H1 (cell line): ENCODE measurements around the gene SLC43A1. TPM values are rescaled to one million over a fixed set of nuclear protein-coding genes. Genes with fewer than 3 reads are reported as not detected.

ENCODE experiments used
- CTCF ChIA-PET: fragments of 300-600 bp; sonication (Branson Sonifier 250); formaldehyde crosslinking; loops from one replicate; lab custom pipeline; 2021; ENCODE audit not compliant: partially characterized antibody; lab: Charles Lee
- POLR2A ChIA-PET: fragments of 300-600 bp; sonication (Branson Sonifier 250); formaldehyde crosslinking; loops from one replicate; lab custom pipeline; 2021; ENCODE audit warnings: inconsistent platforms; ENCODE audit not compliant: partially characterized antibody; lab: Charles Lee
- DNase-seq, 2 experiments: peaks; one replicate each; pipeline versions ENCODE4 v3.0.0 to v3.0.0-alpha.2; 2010 to 2022; ENCODE audit warnings: low spot score in 2 of 2, low read depth in 1 of 2, mixed read lengths in 1 of 2
- FAIRE-seq: peaks from 2 replicates; lab custom pipeline; 2011; peaks lifted over from hg19 to GRCh38; lab: Jason Lieb, UNC
- H2AFZ ChIP-seq: 2 replicates; pipeline ENCODE4 v1.8.1; 2012; ENCODE audit warnings: low read length, inconsistent platforms
- H2AK5ac ChIP-seq: 2 replicates; pipeline ENCODE4 v1.6.1; 2013; ENCODE audit warnings: low read depth, low read length
- H2BK120ac ChIP-seq: replicated peaks from 2 replicates; pipeline ENCODE3; 2013; ENCODE audit warnings: low read depth, low read length, inconsistent platforms
- H2BK12ac ChIP-seq: 2 replicates; pipeline ENCODE4 v1.6.1; 2013; ENCODE audit warnings: low read depth, low read length
- H2BK15ac ChIP-seq: 2 replicates; pipeline ENCODE4 v1.6.1; 2013; ENCODE audit warnings: low read length
- H2BK20ac ChIP-seq: 2 replicates; pipeline ENCODE4 v1.6.1; 2013; ENCODE audit warnings: low read length
- H2BK5ac ChIP-seq: 2 replicates; pipeline ENCODE4 v1.6.1; 2013; ENCODE audit warnings: low read depth, low read length
- H3K14ac ChIP-seq: 2 replicates; pipeline ENCODE4 v1.6.1; 2013; ENCODE audit warnings: inconsistent platforms; ENCODE audit not compliant: insufficient read length
- H3K18ac ChIP-seq: 2 replicates; pipeline ENCODE4 v1.6.1; 2013; ENCODE audit warnings: low read length; ENCODE audit errors: extremely low read depth
- H3K23ac ChIP-seq: 2 replicates; pipeline ENCODE4 v1.6.1; 2013; ENCODE audit warnings: inconsistent platforms; ENCODE audit not compliant: insufficient read length
- H3K23me2 ChIP-seq: 2 replicates; pipeline ENCODE4 v1.6.1; 2013; ENCODE audit warnings: low read depth, low read length
- H3K27ac ChIP-seq: 2 replicates; pipeline ENCODE4 v1.6.1; 2011; ENCODE audit warnings: low read depth, low read length, inconsistent platforms
- H3K27me3 ChIP-seq, 4 experiments: replicated peaks in 1 of 4; 1 replicate in 1 of 4; 2 replicates in 3 of 4; pipeline versions ENCODE4 v1.6.1 to v1.8.1; 2011 to 2013; ENCODE audit warnings: low read length in 3 of 4, mild to moderate bottlenecking in 3 of 4, inconsistent platforms in 2 of 4, mixed read lengths in 2 of 4, moderate library complexity in 1 of 4; ENCODE audit not compliant: control insufficient read depth in 3 of 4, insufficient read depth in 3 of 4; ENCODE audit errors: extremely low read depth in 1 of 4
- H3K36me3 ChIP-seq, 4 experiments: 2 replicates each; pipeline versions ENCODE4 v1.6.1 to v1.8.1; 2011 to 2013; ENCODE audit warnings: mild to moderate bottlenecking in 4 of 4, low read length in 3 of 4, moderate library complexity in 2 of 4, control low read depth in 1 of 4, inconsistent platforms in 1 of 4; ENCODE audit not compliant: insufficient read depth in 4 of 4, control insufficient read depth in 2 of 4
- H3K4ac ChIP-seq: replicated peaks from 2 replicates; pipeline ENCODE3; 2013; ENCODE audit warnings: low read length, low read depth, mixed read lengths, inconsistent platforms; ENCODE audit not compliant: insufficient read length
- H3K4me1 ChIP-seq, 4 experiments: replicated peaks in 1 of 4; 1 replicate in 1 of 4; 2 replicates in 3 of 4; pipeline versions ENCODE4 v1.6.1 to v1.8.1; 2011 to 2013; ENCODE audit warnings: low read length in 3 of 4, inconsistent platforms in 2 of 4, mixed read lengths in 1 of 4; ENCODE audit not compliant: insufficient read depth in 4 of 4, control insufficient read depth in 3 of 4
- H3K4me2 ChIP-seq, 2 experiments: 2 replicates each; pipeline versions ENCODE4 v1.6.1 to v1.8.1; 2011 to 2013; ENCODE audit warnings: low read depth in 2 of 2, low read length in 2 of 2, control low read depth in 1 of 2, inconsistent platforms in 1 of 2, mild to moderate bottlenecking in 1 of 2; ENCODE audit not compliant: insufficient read depth in 1 of 2
- H3K4me3 ChIP-seq, 4 experiments: fragments of 200-600, 300-600 bp in 1 of 4; sonication (generic), shearing (Covaris generic), sonication (Bioruptor Twin) in 1 of 4; 2 replicates each; pipeline versions ENCODE4 v1.5.1 to v1.8.1; 2011 to 2016; ENCODE audit warnings: low read length in 4 of 4, low read depth in 3 of 4, control low read depth in 2 of 4, inconsistent platforms in 2 of 4, mild to moderate bottlenecking in 2 of 4, mixed read lengths in 1 of 4, moderate library complexity in 1 of 4; ENCODE audit not compliant: insufficient read depth in 2 of 4; ENCODE audit errors: extremely low read depth in 1 of 4
- H3K56ac ChIP-seq: replicated peaks from 2 replicates; pipeline ENCODE3; 2013; ENCODE audit warnings: low read depth, mild to moderate bottlenecking, mixed read lengths, low read length, inconsistent platforms; ENCODE audit not compliant: insufficient read length
- H3K79me1 ChIP-seq: 2 replicates; pipeline ENCODE4 v1.6.1; 2013; ENCODE audit warnings: low read depth, low read length, control low read depth
- H3K79me2 ChIP-seq, 2 experiments: 2 replicates each; pipeline versions ENCODE4 v1.6.1 to v1.8.1; 2012 to 2013; ENCODE audit warnings: low read length in 2 of 2, mild to moderate bottlenecking in 2 of 2, inconsistent platforms in 1 of 2; ENCODE audit not compliant: insufficient read depth in 2 of 2, control insufficient read depth in 1 of 2
- H3K9ac ChIP-seq, 4 experiments: replicated peaks in 1 of 4; 1 replicate in 1 of 4; 2 replicates in 3 of 4; pipeline versions ENCODE4 v1.6.1 to v1.8.1; 2011 to 2013; ENCODE audit warnings: low read depth in 3 of 4, low read length in 3 of 4, control low read depth in 2 of 4, mild to moderate bottlenecking in 2 of 4, moderate library complexity in 2 of 4, inconsistent platforms in 1 of 4; ENCODE audit errors: extremely low read depth in 1 of 4
- H3K9me3 ChIP-seq, 2 experiments: 2 replicates each; pipeline versions ENCODE4 v1.6.1 to v1.8.1; 2012 to 2013; ENCODE audit warnings: mild to moderate bottlenecking in 2 of 2, moderate library complexity in 2 of 2, control low read depth in 1 of 2, inconsistent platforms in 1 of 2, low read depth in 1 of 2, low read length in 1 of 2, mixed read lengths in 1 of 2; ENCODE audit not compliant: insufficient read depth in 2 of 2
- H4K20me1 ChIP-seq, 2 experiments: replicated peaks in 1 of 2; 2 replicates each; pipeline versions ENCODE3 to v1.8.1; 2011 to 2013; ENCODE audit warnings: inconsistent platforms in 2 of 2, low read length in 2 of 2, mild to moderate bottlenecking in 1 of 2; ENCODE audit not compliant: insufficient read depth in 2 of 2, control insufficient read depth in 1 of 2
- H4K5ac ChIP-seq: 2 replicates; pipeline ENCODE4 v1.6.1; 2013; ENCODE audit warnings: low read length, low read depth, mixed read lengths, inconsistent platforms; ENCODE audit not compliant: insufficient read length
- H4K8ac ChIP-seq: 2 replicates; pipeline ENCODE4 v1.8.0; 2013; ENCODE audit warnings: mild to moderate bottlenecking, moderate library complexity, low read length, inconsistent platforms; ENCODE audit not compliant: insufficient read depth; ENCODE audit errors: extremely low read depth
- H4K91ac ChIP-seq: replicated peaks from 2 replicates; pipeline ENCODE3; 2013; ENCODE audit warnings: low read length, mixed read lengths, inconsistent platforms; ENCODE audit not compliant: insufficient read length
- ASH2L ChIP-seq: fragments of 200-600, 300-600 bp; sonication (generic); IDR thresholded peaks from one replicate; pipeline ENCODE4 v1.7.1; 2017; ENCODE audit warnings: low read length
- CTBP2 ChIP-seq: IDR thresholded peaks from 2 replicates; pipeline ENCODE4 v1.7.0; 2011; ENCODE audit warnings: borderline replicate concordance, mild to moderate bottlenecking, moderate library complexity, mixed read lengths, low read length; ENCODE audit not compliant: insufficient read depth, insufficient read length
- GTF2F1 ChIP-seq: IDR thresholded peaks from 2 replicates; pipeline ENCODE4 v1.6.1; 2012; ENCODE audit warnings: low read depth, low read length, improper control_type of control experiment, borderline replicate concordance
- JUN ChIP-seq: IDR thresholded peaks from 2 replicates; pipeline ENCODE4 v1.6.1; 2011; ENCODE audit warnings: low read depth, mild to moderate bottlenecking, improper control_type of control experiment, low read length
- JUND ChIP-seq: IDR thresholded peaks from 2 replicates; pipeline ENCODE4 v1.6.1; 2011; ENCODE audit warnings: mild to moderate bottlenecking, improper control_type of control experiment, low read length
- NANOG ChIP-seq: IDR thresholded peaks from 2 replicates; pipeline ENCODE4 v1.6.1; 2011; ENCODE audit warnings: low read length, low read depth, mild to moderate bottlenecking, inconsistent platforms; ENCODE audit not compliant: insufficient read depth, poor library complexity, severe bottlenecking
- NRF1 ChIP-seq: IDR thresholded peaks from 2 replicates; pipeline ENCODE4 v1.6.1; 2011; ENCODE audit warnings: mild to moderate bottlenecking, low read depth, low read length, improper control_type of control experiment
- PHF8 ChIP-seq: fragments of 200-600 bp; sonication (generic); conservative IDR thresholded peaks from 2 replicates; pipeline ENCODE4 v1.7.1; 2012; ENCODE audit warnings: low read depth, mild to moderate bottlenecking, inconsistent platforms, low read length, moderate library complexity
- RFX5 ChIP-seq: IDR thresholded peaks from 2 replicates; pipeline ENCODE4 v1.6.1; 2011; ENCODE audit warnings: low read depth, low read length, improper control_type of control experiment, borderline replicate concordance
- SUZ12 ChIP-seq: fragments of 200-600 bp; sonication (generic); IDR thresholded peaks from 2 replicates; pipeline ENCODE4 v1.6.1; 2012; ENCODE audit warnings: mild to moderate bottlenecking, inconsistent platforms, low read length, moderate library complexity, mixed read lengths
- TAF7 ChIP-seq: optimal IDR thresholded peaks from 2 replicates; pipeline ENCODE3; 2011; ENCODE audit warnings: low read depth, mild to moderate bottlenecking, inconsistent platforms, low read length, moderate library complexity, borderline replicate concordance
- WGBS, 2 experiments: shearing (Covaris generic) in 1 of 2; methylation state at CpG; one replicate each; pipeline versions ENCODE4 v1.1.6 to v1.1.7; 2013 to 2015; ENCODE audit warnings: low lambda C conversion rate in 2 of 2, mixed read lengths in 2 of 2, inconsistent platforms in 1 of 2, low coverage in 1 of 2, missing lambda C conversion rate in 1 of 2; ENCODE audit not compliant: insufficient replicate concordance in 2 of 2, insufficient coverage in 1 of 2, insufficient read length in 1 of 2; ENCODE audit errors: extremely low coverage in 1 of 2, missing lambda C conversion rate in 1 of 2; 5-methylcytosine and 5-hydroxymethylcytosine counted together
- polyA plus RNA-seq, 7 experiments: library from polyadenylated mRNA; depleted of rRNA in 3 of 7; stranded (reverse) in 5 of 7; unstranded in 2 of 7; fragments of >200 nt in 5 of 7; fragments of 200-250 nt in 2 of 7; gene quantifications; 1 replicate in 5 of 7; 2 replicates in 1 of 7; 4 replicates in 1 of 7; pipeline versions ENCODE4 v1.2.1 to v1.2.3, GENCODE V29; 2011 to 2013; ENCODE audit warnings: missing spikeins in 2 of 7, mixed read lengths in 2 of 7
- total RNA-seq: library from RNA; stranded (reverse); fragmentation: NEBNext Ultra II Directional; extraction: Animal tissue kit (Norgen Biotek cat#: 25700); gene quantifications from 2 replicates; pipeline ENCODE4 v1.2.1, GENCODE V29; 2021

Gene SLC43A1
- total and polyA plus RNA-seq, 2 of the 8 experiments (the other 6 are each of a cell fraction or from before 2014, with no cell fraction given): 34.5 to 58.0 TPM

DNA sequence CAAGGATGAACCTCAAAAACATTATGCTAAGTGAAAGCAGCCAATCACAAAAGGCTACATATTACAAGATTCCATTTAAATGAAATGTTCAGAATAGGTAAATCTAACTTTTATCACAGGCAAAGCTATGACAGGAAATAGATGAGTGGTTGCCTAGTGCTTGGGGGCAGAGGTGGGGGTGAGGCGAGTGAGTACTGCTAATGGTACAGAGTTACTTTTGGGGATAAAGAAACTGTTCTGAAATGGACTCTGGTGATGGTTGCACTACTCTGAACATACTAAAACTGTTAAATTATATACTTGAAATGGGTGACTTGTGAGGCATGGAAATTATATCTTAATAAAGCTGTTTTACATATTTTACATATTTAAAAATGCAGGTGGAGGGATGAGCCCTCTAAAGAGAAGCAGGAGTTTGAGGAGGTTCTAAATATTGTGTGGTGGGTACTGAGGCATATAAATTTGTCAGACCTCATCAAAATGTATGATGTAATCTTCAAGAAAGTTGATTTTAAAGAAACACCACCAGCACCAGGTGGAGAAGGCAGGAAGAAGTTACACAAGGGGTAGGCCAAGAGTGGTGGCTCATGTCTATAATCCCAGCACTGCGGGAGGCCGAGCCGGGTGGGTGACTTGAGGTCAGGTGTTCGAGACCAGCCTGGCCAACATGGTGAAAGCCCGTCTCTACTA lies 3.6 kb downstream of the SLC43A1 start:
- WGBS, 2 experiments: 80% methylated on average over 6 of the region's 6 CpGs; no CpG with 5 or more reads in 1 of the 2 experiments
- DNase-seq (no peak), FAIRE-seq (no peak)
- H3K27ac ChIP-seq: no peak overlapping the region
- no peak overlapping the region for H4K91ac ChIP-seq
- no peak overlapping the region for H3K4ac ChIP-seq
- CTCF ChIA-PET: interaction anchor here (0.6 to 2.5 kb wide), 9 partner anchors 10 to 129 kb away, joined by 3 to 16 read pairs (median 4); no protein-coding TSS in a partner anchor
- H2BK12ac ChIP-seq: no peak overlapping the region
- H3K14ac ChIP-seq: no peak overlapping the region
- H3K18ac ChIP-seq: no peak overlapping the region
- no peak overlapping the region for H3K4me3 ChIP-seq
- no peak overlapping the region for H2BK15ac ChIP-seq
- H3K23me2 ChIP-seq: peaks cover 19% of the 10 kb centered on the region; the same call in 1 of the 2 replicates
- H4K20me1 ChIP-seq: peaks cover 2 to 3% of the 10 kb centered on the region in 2 experiments
- no peak overlapping the region for H3K23ac ChIP-seq
- no peak overlapping the region for H2BK120ac ChIP-seq
- no peak overlapping the region for H3K4me2 ChIP-seq
- H4K5ac ChIP-seq: no peak overlapping the region
- no peak overlapping the region for H4K8ac ChIP-seq
- H3K79me2 ChIP-seq: peaks cover 0 to 22% of the 10 kb centered on the region in 2 experiments; a peak in 3 of 4 replicates
- H3K9me3 ChIP-seq: no peaks in the 10 kb centered on the region
- peaks cover 0 to 18% (median 8%) of the 10 kb centered on the region in 4 experiments; a peak in 4 of 7 replicates for H3K27me3 ChIP-seq
- H2BK5ac ChIP-seq: no peak overlapping the region
- no peak overlapping the region for H2AFZ ChIP-seq
- no peaks in the 10 kb centered on the region for H3K36me3 ChIP-seq
- peaks cover 2% of the 10 kb centered on the region; the same call in 1 of the 2 replicates for H3K79me1 ChIP-seq
- no peak overlapping the region for H2BK20ac ChIP-seq
- no peak overlapping the region for H3K56ac ChIP-seq
- POLR2A ChIA-PET: interaction anchor here (1.0 to 1.9 kb wide), 4 partner anchors 10 to 137 kb away, joined by 3 to 9 read pairs (median 5); no protein-coding TSS in a partner anchor
- no peak overlapping the region for H3K9ac ChIP-seq
- H2AK5ac ChIP-seq: no peak overlapping the region
- peaks cover 3 to 10% (median 5%) of the 10 kb centered on the region in 4 experiments for H3K4me1 ChIP-seq
- TF ChIP-seq NANOG (no peak), PHF8 (no peak), RFX5 (no peak), GTF2F1 (no peak), SUZ12 (no peak), JUN (no peak), NRF1 (no peak), ASH2L (no peak), CTBP2 (no peak), TAF7 (no peak), JUND (no peak)
